GM19468 (cell line): Measurements from ENCODE around the gene RUFY1.
"Not testable (repeated sequence)": the region's sequence is repeated elsewhere in the genome, so short reads cannot be mapped to it uniquely, and the experiment has no call there.

Source experiments
- ATAC-seq: cut with Tn5 transposase; IDR thresholded peaks from one replicate; pipeline ENCODE4 v1.9.1; 2021; ENCODE audit warnings: mild to moderate bottlenecking, moderate library complexity, moderate number of reproducible peaks; ENCODE audit not compliant: unreplicated experiment; ENCODE audit errors: extremely low read depth

RUFY1 gene

DNA sequence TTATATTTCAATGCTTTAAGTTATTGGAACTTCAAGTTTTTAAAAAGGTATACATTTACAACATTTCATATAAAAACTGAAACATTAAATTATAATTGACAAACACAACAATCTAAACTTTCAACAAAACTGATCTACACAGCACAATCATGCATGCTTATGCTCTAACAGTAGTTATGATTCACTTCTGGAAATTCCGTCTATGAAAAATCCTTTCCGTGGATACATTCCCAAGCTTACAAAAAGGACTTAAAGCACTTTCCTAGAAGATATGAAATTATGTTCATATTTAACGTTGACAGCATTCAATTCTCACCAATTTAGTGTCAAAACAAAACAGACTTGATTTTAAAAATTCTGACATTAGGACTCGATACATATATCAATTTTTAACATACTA is 69.4 kb downstream of the RUFY1 start:
- no peak for ATAC-seq

DNA sequence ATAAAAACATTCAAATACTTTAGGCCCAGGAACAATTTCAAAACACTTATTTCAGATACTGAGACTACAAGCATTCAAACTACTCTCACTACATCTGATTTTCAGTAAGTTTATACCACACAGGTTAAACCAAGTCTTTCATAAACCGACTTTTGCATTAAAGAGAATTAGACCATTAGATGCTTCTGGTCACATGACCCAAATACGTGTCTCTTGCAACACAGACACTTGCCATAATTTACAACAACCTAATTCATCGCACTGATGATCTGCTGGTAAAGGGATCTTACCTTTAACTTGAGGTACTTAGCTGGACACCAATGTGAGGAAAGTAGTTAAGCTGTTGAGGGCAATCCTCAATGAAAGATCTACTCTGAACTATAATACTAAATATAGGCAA is 69.9 kb downstream of the RUFY1 start:
- ATAC-seq: no peak

GRCh38 chr5:179620703-179621350 is 70.5 kb downstream of the RUFY1 start:
- ATAC-seq: no peak

- ATAC-seq: no peak
Measured at GRCh38 chr5:179621551-179622214, 71.3 kb downstream of the RUFY1 start.

GRCh38 chr5:179623003-179623905 is 72.9 kb downstream of the RUFY1 start, which contains the start of gene HNRNPH1:
Gene HNRNPH1 (minus strand): TSS chr5:179623671. CDS start chr5:179623133, 538 bp downstream.
- ATAC-seq: peak; percentile 60

GRCh38 chr5:179623906-179624741 is 73.8 kb downstream of the RUFY1 start:
- no peak for ATAC-seq

DNA sequence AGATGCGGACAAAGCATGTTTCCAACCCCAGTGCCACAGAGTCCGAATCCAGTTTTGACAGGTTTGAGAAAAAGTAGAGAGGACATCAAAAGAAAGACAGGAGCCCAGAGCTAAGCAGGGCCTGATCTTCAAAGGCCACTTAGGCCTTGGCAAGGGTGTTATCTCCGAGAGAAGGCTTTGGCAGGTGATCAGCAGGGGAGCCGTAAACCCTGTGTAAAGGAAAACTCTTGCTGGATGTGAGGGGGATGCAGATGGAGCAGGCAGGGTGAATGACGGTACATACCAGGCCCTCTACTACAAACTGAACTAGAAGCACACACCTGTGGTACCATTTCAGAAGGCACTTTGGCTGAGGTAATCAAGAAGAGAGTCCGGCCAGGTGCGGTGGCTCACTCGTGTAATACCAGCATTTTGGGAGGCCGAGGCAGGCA is 74.5 kb downstream of the RUFY1 start:
- no peak for ATAC-seq

DNA sequence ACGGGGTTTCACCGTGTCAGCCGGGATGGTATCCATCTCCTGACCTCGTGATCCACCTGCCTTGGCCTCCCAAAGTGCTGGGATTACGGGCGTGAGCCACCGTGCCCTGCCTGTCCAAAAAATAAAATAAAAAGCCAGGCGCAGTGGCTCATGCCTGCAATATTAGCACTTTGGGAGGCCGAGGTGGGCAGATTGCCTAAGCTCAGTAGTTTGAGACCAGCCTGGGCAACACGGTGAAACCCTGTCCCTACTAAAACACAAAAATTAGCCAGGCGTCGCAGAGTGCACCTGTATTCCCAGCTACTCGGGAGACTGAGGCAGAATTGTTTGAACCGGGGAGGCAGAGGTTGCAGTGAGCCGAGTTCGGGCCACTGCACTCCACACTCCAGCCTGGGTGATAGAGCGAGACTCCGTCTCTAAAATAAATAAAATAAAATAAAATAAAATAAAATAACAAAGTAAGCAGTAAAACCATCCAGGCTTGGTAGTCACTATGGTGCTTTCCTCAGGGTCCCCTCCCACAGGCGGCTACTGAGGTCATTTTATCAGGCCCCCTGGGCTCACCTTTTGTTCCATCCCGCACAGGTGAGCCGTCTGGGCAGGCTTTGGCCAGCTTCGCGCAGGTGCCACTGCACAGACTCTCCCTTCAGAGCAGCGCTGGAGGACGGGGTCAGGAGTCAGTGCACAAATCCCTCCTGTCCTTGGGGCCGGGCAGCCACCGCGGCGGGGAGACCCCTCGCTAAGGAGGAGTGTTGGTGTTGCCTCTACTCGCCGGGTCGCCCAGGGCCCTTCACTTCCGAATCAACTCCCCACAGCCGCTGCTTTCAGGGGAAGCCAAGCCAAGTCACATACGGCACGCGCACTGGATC is 83.4 kb downstream of the RUFY1 start:
- ATAC-seq: peak; percentile 20

DNA sequence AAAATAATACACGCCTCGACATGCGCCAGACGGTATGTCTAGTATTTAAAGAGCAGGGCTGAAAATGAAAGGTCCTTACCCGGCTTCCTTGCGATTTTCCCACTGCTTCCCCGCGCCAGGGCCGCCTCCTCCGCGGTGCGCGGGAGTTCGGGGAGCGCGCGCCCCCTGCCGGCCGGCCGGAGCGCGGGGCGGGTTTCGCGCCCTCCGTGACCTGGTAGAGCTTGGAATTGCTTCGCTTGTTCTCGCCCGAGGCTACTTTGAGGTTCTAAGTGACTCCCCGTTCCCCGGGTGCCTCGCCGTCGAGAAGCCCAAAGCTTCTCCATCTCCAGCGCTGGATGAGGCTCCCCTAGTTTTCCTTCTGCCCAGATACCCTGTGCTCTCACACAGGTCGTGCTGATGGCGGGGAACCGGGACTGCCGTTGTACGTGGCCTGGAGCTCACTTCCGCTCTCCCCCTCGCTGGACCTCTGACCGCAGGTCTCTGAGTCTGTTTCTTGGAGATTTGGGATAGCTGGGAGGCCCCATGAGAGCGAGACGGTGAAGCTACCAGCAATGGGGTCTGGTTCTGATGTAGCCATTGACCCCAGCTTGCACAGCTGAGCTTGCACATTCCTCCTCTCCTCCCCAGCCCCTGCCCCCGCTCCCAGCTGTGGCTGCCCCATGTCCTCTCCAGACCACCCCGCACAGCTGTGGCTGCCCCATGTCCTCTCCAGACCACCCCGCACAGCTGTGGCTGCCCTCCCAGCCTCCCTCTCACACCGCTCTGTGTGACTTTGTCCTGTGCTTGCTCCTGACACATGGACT is 84.2 kb downstream of the RUFY1 start:
- peak; percentile 64 for ATAC-seq

DNA sequence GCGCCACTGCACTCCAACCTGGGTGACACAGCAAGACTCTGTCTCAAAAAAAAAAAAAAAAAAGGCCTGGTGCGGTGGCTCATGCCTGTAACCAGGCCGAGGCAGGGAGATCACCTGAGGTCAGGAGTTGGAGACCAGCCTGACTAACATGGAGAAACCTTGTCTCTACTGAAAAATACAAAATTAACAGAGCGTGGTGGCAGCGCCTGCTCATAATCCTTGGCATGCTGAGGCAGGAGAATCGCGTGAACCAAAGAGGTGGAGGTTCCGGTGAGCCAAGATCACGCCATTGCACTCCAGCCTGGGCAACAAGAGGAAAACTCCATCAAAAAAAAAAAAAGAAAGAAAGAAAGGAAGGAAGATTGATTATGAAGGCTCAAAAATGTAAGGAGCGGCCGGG is 88.9 kb downstream of the RUFY1 start:
- ATAC-seq: not testable (repeated sequence)

DNA sequence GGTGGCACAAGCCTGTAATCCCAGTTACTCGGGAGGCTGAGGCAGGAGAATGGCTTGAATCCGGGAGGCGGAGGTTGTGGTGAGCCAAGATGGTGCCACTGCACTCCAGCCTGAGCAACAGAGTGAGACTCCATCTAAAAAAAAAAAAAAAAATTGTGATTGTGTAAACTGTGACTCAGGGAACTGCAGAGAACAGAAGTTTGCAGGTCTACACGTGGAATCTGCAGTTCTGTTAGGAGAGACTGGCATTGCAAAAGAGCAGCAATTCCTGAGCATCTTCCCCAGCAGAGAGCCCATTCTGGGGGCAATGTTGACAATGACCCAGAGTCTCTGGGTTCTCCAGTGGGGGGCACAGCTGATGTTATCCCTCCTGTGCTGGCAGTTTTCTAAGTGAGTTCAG is 91.4 kb downstream of the RUFY1 start:
- not testable (repeated sequence) for ATAC-seq

DNA sequence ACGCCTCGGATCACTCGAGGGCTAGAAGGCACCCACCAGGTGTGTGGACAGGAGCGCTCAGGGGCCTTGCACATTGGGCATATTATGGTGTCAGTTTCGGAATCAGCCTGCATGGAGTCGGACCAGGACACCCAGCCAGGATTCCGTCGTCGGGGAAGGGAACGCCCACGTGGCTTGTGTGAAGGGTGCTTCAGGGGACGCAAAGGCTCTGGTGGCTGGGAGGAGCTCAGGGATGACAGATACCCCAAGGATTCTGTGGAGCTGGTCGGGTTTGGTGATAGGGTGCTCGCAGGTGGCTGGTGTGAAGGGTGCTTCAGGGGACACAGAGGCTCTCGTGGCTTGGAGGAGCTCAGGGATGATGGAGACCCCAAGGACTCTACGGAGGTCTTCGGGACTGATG is 92.3 kb downstream of the RUFY1 start:
- ATAC-seq: not testable (repeated sequence)

DNA sequence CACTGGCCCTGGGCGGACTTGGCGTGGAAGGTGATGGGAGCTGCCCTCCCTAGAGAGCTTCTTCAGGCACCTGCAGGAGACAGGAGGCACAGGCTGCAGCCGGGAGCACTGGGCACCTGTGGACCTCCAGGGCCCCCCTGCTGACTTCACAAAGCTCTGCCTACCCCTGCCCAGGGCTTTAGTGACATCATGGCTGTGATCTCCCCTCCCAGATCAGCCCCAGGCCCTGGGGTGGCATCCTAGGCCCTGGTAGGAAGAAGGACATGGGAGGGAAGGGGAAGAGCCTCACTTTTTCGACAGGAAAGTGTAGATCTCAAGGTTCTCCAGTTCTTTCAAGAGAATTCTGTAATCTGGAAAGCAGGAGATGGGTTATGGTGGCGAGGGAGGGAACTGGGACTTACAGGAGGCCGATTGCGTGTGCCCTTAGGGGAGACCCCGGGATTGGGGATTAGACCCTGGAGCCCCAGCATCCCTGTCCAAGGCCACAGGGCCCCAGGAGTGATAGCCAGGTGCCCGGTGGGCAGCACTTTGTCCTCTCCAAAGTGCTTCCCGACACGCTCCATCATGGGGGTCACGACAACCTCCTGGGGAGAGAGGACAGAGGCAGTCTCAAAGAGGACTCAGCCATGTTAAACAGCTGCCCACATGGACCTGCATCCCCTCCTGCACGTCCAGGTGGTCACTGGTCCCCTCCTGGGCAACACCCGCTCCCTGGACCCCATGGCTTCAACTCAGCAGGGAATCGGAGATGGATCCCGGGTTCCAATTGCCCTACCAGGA is 93.0 kb downstream of the RUFY1 start:
- ATAC-seq: not testable (repeated sequence)

DNA sequence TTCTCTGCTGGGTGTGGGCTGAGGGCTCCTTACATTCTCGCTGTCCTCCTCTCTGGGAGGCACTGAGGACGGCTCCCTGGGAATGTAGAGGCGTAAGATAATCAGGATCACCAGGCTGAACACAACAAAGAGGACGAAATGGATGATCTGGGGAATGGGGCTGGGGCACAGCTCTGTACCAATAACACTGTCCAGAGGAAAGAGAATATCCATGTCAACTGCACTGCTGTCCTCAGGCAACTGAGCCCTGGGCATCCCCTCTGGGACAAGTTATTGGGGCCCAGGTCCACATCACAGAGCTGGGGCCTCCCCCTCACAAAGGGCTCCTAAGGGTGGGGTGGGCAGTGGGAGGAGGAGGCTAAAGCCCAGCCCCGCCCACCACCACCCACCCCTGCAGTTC is 94.4 kb downstream of the RUFY1 start:
- ATAC-seq: not testable (repeated sequence)

DNA sequence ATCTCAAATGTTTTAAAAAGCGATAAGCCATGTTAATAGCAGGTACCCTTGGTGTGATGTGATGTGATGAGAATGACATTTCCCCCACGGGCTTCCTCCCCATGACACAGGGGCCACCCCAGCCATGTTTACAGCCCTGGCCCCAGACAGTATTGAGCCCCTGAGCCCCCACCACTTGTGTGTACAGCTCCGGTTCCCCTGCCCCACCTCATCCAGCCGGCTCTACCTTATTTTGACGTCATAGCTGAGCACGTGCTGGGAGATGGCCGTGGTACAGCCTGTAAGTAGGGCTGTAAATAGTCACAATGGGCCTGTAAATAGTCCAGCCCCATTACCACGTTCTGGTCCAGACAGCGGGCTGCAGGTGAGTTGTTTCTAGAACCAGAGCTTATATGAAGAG is 98.1 kb downstream of the RUFY1 start:
- no peak for ATAC-seq

DNA sequence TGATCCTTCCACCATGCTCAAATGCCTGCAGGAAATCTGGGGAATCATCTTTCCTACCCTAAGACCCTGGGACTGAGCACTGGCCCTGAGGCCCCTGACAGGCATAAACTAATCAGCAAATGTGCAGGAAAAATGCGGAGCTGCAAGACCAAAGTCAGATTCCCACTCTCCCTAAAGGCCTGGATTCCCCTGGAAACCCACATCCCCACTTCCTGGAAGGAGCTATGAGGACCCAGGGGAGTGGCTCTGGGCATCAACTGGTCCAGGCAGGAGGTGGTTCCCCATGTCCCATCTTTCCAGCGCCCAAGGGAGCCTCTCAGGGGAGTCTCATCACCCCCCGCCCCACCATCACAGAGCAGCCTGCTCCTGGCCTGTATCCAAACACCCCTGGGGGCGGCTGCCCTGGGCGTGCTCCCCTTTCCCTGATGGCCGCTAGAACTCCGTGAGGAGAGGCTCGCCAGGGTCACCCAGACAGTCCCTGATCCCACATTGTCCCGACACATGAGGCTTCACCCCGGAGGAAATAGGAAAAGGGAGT is 98.9 kb downstream of the RUFY1 start:
- ATAC-seq: not testable (repeated sequence)

GRCh38 chr5:179650245-179650644 is 99.9 kb downstream of the RUFY1 start:
- not testable (repeated sequence) for ATAC-seq
